Tibial nerve (tissue), 4 donors: ENCODE measurements around the gene NHERF1. TPM values are rescaled to one million over a fixed set of nuclear protein-coding genes. Genes with fewer than 3 reads are reported as not detected.

ENCODE experiments used
- DNase-seq, 2 donors: peaks; one replicate each; pipeline ENCODE4 v3.0.0-alpha.2; 2019; ENCODE audit warnings: low spot score in 2 of 2
- H3K27ac ChIP-seq, 4 donors: fragments of 200-600 bp; sonication (generic) in 3 of 4; one replicate each; pipeline ENCODE4 v1.5.1; 2017 to 2019; ENCODE audit warnings: mild to moderate bottlenecking in 1 of 4
- H3K27me3 ChIP-seq, 2 donors: fragments of 200-600 bp; sonication (generic) in 1 of 2; one replicate each; pipeline versions ENCODE4 v1.5.1 to v1.6.0; 2017 to 2019
- H3K36me3 ChIP-seq, 3 donors: fragments of 200-600 bp; sonication (generic); one replicate each; pipeline ENCODE4 v1.5.1; 2018 to 2019
- H3K4me1 ChIP-seq, 4 donors: fragments of 200-600 bp; sonication (generic) in 3 of 4; one replicate each; pipeline ENCODE4 v1.5.1; 2017 to 2019
- H3K4me3 ChIP-seq, 4 donors: fragments of 200-600 bp; sonication (generic) in 3 of 4; one replicate each; pipeline ENCODE4 v1.5.1; 2017 to 2019; ENCODE audit warnings: mild to moderate bottlenecking in 1 of 4, moderate library complexity in 1 of 4
- H3K9me3 ChIP-seq, 4 donors: fragments of 200-600 bp; sonication (generic) in 3 of 4; one replicate each; pipeline ENCODE4 v1.5.1; 2017 to 2019
- CTCF ChIP-seq, 5 experiments: fragments of 200-600 bp in 3 of 5; fragments of 450-650 bp in 2 of 5; sonication (generic) in 3 of 5; IDR thresholded peaks; one replicate each; pipeline ENCODE4 v1.5.1; 2016 to 2019; ENCODE audit warnings: antibody characterized with exemption in 5 of 5, mild to moderate bottlenecking in 3 of 5, moderate library complexity in 2 of 5
- EP300 ChIP-seq, 2 donors: sonication (generic); formaldehyde crosslinking; IDR thresholded peaks; one replicate each; pipeline ENCODE4 v1.6.1; 2017; ENCODE audit warnings: antibody characterized with exemption in 2 of 2, mild to moderate bottlenecking in 1 of 2
- POLR2A ChIP-seq, 2 donors: fragments of 450-650 bp; IDR thresholded peaks; one replicate each; pipeline ENCODE4 v1.6.1; 2017; ENCODE audit warnings: antibody characterized with exemption in 2 of 2, mild to moderate bottlenecking in 2 of 2, moderate library complexity in 2 of 2
- WGBS, 2 donors: methylation state at CpG; one replicate each; pipeline ENCODE4 v1.1.5; 2018; 5-methylcytosine and 5-hydroxymethylcytosine counted together
- total RNA-seq, 4 donors: library from RNA; depleted of rRNA; stranded (reverse); fragments of >200 nt; gene quantifications; one replicate each; pipeline ENCODE4 v1.1.0, GENCODE V29; 2016

NHERF1 gene
- total RNA-seq, 4 donors from 2014 or later: 42.2 to 55.2 (median 53.0) TPM

- Histone ChIP-seq H3K27ac (no peak overlapping the region), H3K4me3 (no peak overlapping the region), H3K36me3 (peaks cover 0 to 75% (median 0%) of the 10 kb centered on the region in 3 donors), H3K4me1 (peaks cover 0 to 8% (median 2%) of the 10 kb centered on the region in 4 donors), H3K9me3 (no peaks in the 10 kb centered on the region), H3K27me3 (no peaks in the 10 kb centered on the region)
- no peak for DNase-seq
- TF ChIP-seq CTCF (IDR thresholded peaks at IDR 0.05): no peak
- TF ChIP-seq POLR2A (IDR thresholded peaks at IDR 0.05): no peak
- TF ChIP-seq EP300 (IDR thresholded peaks at IDR 0.05): no peak
- 77 to 80% methylated on average over 21 of the region's 21 CpGs for WGBS, 2 donors
Measured at GRCh38 chr17:74790161-74791058, 42.0 kb downstream of the NHERF1 start.

- peaks cover 0 to 82% (median 0%) of the 10 kb centered on the region in 3 donors for H3K36me3 ChIP-seq
- TF ChIP-seq POLR2A (IDR thresholded peaks at IDR 0.05): no peak
- TF ChIP-seq EP300 (IDR thresholded peaks at IDR 0.05): no peak
- TF ChIP-seq CTCF (IDR thresholded peaks at IDR 0.05): no peak
Measured at GRCh38 chr17:74792586-74793105, 44.2 kb downstream of the NHERF1 start.

GRCh38 chr17:74795327-74796020 lies 47.0 kb downstream of the NHERF1 start:
- Histone ChIP-seq H3K4me3 (no peak overlapping the region), H3K36me3 (peaks cover 0 to 89% (median 0%) of the 10 kb centered on the region in 3 donors), H3K27me3 (no peaks in the 10 kb centered on the region), H3K9me3 (no peaks in the 10 kb centered on the region), H3K4me1 (peaks cover 0 to 8% (median 2%) of the 10 kb centered on the region in 4 donors), H3K27ac (no peak overlapping the region)
- TF ChIP-seq POLR2A (IDR thresholded peaks at IDR 0.05) (no peak), CTCF (IDR thresholded peaks at IDR 0.05) (no peak), EP300 (IDR thresholded peaks at IDR 0.05) (no peak)
- DNase-seq: no peak
- WGBS, 2 donors: 87 to 89% methylated on average over 11 to 18 of the region's 18 CpGs

More at GRCh38 chr17:74792586-74793105, 44.2 kb downstream of the NHERF1 start:
- Histone ChIP-seq H3K4me1 (peaks cover 0 to 8% (median 2%) of the 10 kb centered on the region in 4 donors), H3K4me3 (no peak overlapping the region), H3K27me3 (no peaks in the 10 kb centered on the region), H3K9me3 (no peaks in the 10 kb centered on the region), H3K27ac (no peak overlapping the region)
- WGBS, 2 donors: 86 to 98% methylated on average over 12 of the region's 12 CpGs
- DNase-seq: no peak

GRCh38 chr17:74796211-74796610 lies 47.8 kb downstream of the NHERF1 start:
- no peak overlapping the region for H3K4me3 ChIP-seq
- no peak for DNase-seq
- no peaks in the 10 kb centered on the region for H3K27me3 ChIP-seq
- H3K9me3 ChIP-seq: no peaks in the 10 kb centered on the region
- WGBS, 2 donors: 73 to 76% methylated on average over 4 of the region's 4 CpGs
- no peak for TF ChIP-seq POLR2A (IDR thresholded peaks at IDR 0.05)
- no peak for TF ChIP-seq CTCF (IDR thresholded peaks at IDR 0.05)
- TF ChIP-seq EP300 (IDR thresholded peaks at IDR 0.05): no peak
- no peak overlapping the region for H3K27ac ChIP-seq
- H3K36me3 ChIP-seq: peaks cover 0 to 89% (median 0%) of the 10 kb centered on the region in 3 donors
- H3K4me1 ChIP-seq: peaks cover 0 to 5% (median under 1%) of the 10 kb centered on the region in 4 donors
